DOHH2 (cell line): ENCODE results near the gene COL27A1.

Experiments
- CTCF ChIP-seq: fragments of 200-600 bp; sonication (generic); IDR thresholded peaks from one replicate; pipeline ENCODE4 v1.5.1; 2014; ENCODE audit warnings: antibody characterized with exemption, mild to moderate bottlenecking, low read depth, low read length; ENCODE audit not compliant: poor library complexity, severe bottlenecking
- EZH2phosphoT487 ChIP-seq: fragments of 200-600 bp; sonication (generic); IDR thresholded peaks from 2 replicates; pipeline ENCODE4 v1.6.1; 2017; ENCODE audit warnings: borderline replicate concordance, mild to moderate bottlenecking, antibody characterized with exemption, low read length, moderate library complexity, mixed read lengths

GRCh38 chr9:114349713-114350480 is 194.6 kb downstream of the COL27A1 start:
- TF ChIP-seq CTCF (no peak), EZH2phosphoT487 (no peak)
